ENCODE measurements around the gene SLC25A47. TPM values are rescaled to one million over a fixed set of nuclear protein-coding genes. Genes with fewer than 3 reads are reported as not detected.
A peak's percentile ranks its signal among the peaks of the same experiment; 100 is the strongest.

The SLC25A47 gene
- polyA plus RNA-seq, 3 donors: not detected

DNA sequence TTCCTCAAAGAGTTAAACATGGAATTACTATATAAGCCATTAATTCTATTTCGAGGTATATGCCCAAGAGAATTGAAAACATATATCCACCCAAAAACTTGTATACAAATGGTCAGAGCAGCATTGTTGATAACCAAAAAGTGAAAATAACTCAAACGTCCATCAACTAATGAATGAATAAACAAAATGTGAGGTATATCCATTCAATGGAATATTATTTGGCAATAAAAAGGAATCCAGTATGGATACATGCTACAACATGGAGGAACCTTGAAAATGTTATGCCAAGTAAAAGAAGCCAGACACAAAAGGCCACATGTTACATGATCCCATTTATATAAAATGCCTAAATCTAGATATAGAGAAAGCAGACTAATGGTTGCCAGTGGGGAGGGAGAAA is 36.0 kb downstream of the SLC25A47 start:
- no peaks in the 10 kb centered on the region for H3K27me3 ChIP-seq (ENCODE audit: control insufficient read depth in 2 of 2, insufficient read depth in 2 of 2, low read length in 2 of 2)
- H3K9ac ChIP-seq (ENCODE audit: insufficient read depth, low read length, poor library complexity, severe bottlenecking): no peak overlapping the region
- no peak overlapping the region for H3K4me2 ChIP-seq (replicated peaks; ENCODE audit: extremely low read depth, low read length, poor library complexity, severe bottlenecking)
- H3K36me3 Mint-ChIP-seq: peaks cover 92 to 97% of the 10 kb centered on the region in 2 donors
- no peaks in the 10 kb centered on the region for H3K27me3 Mint-ChIP-seq (ENCODE audit: low read depth in 3 of 3)
- H3K9me3 Mint-ChIP-seq: peaks cover 0 to 3% (median 0%) of the 10 kb centered on the region in 7 donors
- WGBS (ENCODE audit: insufficient coverage): no CpG with 5 or more reads among the region's 2 CpGs
- no peak overlapping the region for H2AFZ ChIP-seq (ENCODE audit: insufficient read depth, low read depth, low read length, poor library complexity, severe bottlenecking)
- H3K4me1 Mint-ChIP-seq: peaks cover 2% of the 10 kb centered on the region
- H3K79me2 ChIP-seq (ENCODE audit: insufficient read depth, low read length): no peaks in the 10 kb centered on the region
- no peak overlapping the region for H3K4me3 ChIP-seq (replicated peaks in 1 of 3; ENCODE audit: low read depth in 2 of 3, low read length in 3 of 3)
- H3K9me3 ChIP-seq (replicated peaks in 1 of 2; ENCODE audit: control insufficient read depth in 1 of 2, insufficient read depth in 1 of 2, low read length in 2 of 2): no peaks in the 10 kb centered on the region
- TF ChIP-seq CTCF (IDR thresholded peaks at IDR 0.05): no peak
- no peak overlapping the region for H3K27ac ChIP-seq (ENCODE audit: low read depth in 1 of 2, low read length in 2 of 2)
- peaks cover 98% of the 10 kb centered on the region for H4K20me1 ChIP-seq (ENCODE audit: insufficient read depth, low read length)
- H3K27ac Mint-ChIP-seq: no peak overlapping the region
- no peak overlapping the region for H3K4me3 Mint-ChIP-seq
- no peaks in the 10 kb centered on the region for H3K4me1 ChIP-seq (ENCODE audit: control insufficient read depth in 1 of 2, insufficient read depth in 2 of 2, low read length in 2 of 2)
- peaks cover 88 to 99% of the 10 kb centered on the region in 2 donors for H3K36me3 ChIP-seq (replicated peaks in 1 of 2; ENCODE audit: control insufficient read depth in 1 of 2, insufficient read depth in 2 of 2, low read length in 2 of 2)
- intact Hi-C loops (cut with micrococcal nuclease): no loop called here
- no peak for DNase-seq

GRCh38 chr14:100359881-100360280 is 36.7 kb downstream of the SLC25A47 start:
- H3K79me2 ChIP-seq (ENCODE audit: insufficient read depth, low read length): no peaks in the 10 kb centered on the region
- peaks cover 88 to 99% of the 10 kb centered on the region in 2 donors for H3K36me3 ChIP-seq (replicated peaks in 1 of 2; ENCODE audit: control insufficient read depth in 1 of 2, insufficient read depth in 2 of 2, low read length in 2 of 2)
- H3K9ac ChIP-seq (ENCODE audit: insufficient read depth, low read length, poor library complexity, severe bottlenecking): no peak overlapping the region
- H3K4me2 ChIP-seq (replicated peaks; ENCODE audit: extremely low read depth, low read length, poor library complexity, severe bottlenecking): no peak overlapping the region
- H3K9me3 Mint-ChIP-seq: peaks cover 0 to 3% (median 0%) of the 10 kb centered on the region in 7 donors
- H4K20me1 ChIP-seq (ENCODE audit: insufficient read depth, low read length): peaks cover 98% of the 10 kb centered on the region
- H3K4me3 Mint-ChIP-seq: no peak overlapping the region
- H3K27me3 Mint-ChIP-seq (ENCODE audit: low read depth in 3 of 3): no peaks in the 10 kb centered on the region
- no peak for DNase-seq
- peaks cover 2% of the 10 kb centered on the region for H3K4me1 Mint-ChIP-seq
- H2AFZ ChIP-seq (ENCODE audit: insufficient read depth, low read depth, low read length, poor library complexity, severe bottlenecking): no peak overlapping the region
- no peaks in the 10 kb centered on the region for H3K27me3 ChIP-seq (ENCODE audit: control insufficient read depth in 2 of 2, insufficient read depth in 2 of 2, low read length in 2 of 2)
- H3K4me3 ChIP-seq (replicated peaks in 1 of 3; ENCODE audit: low read depth in 2 of 3, low read length in 3 of 3): no peak overlapping the region
- 93% methylated on average over 2 of the region's 4 CpGs for WGBS (ENCODE audit: insufficient coverage)
- no peaks in the 10 kb centered on the region for H3K4me1 ChIP-seq (ENCODE audit: control insufficient read depth in 1 of 2, insufficient read depth in 2 of 2, low read length in 2 of 2)
- H3K9me3 ChIP-seq (replicated peaks in 1 of 2; ENCODE audit: control insufficient read depth in 1 of 2, insufficient read depth in 1 of 2, low read length in 2 of 2): no peaks in the 10 kb centered on the region
- H3K36me3 Mint-ChIP-seq: peaks cover 89 to 97% of the 10 kb centered on the region in 2 donors
- intact Hi-C loops (cut with micrococcal nuclease): no loop called here
- peak overlapping the region in 1 of 2 donors; percentile 29 for H3K27ac ChIP-seq (ENCODE audit: low read depth in 1 of 2, low read length in 2 of 2)
- peak overlapping the region in 4 of 7 donors; percentile 5 to 37 (median 26) for H3K27ac Mint-ChIP-seq
- no peak for TF ChIP-seq CTCF (IDR thresholded peaks at IDR 0.05)
